Measurements from ENCODE around the gene OSBPL10.

OSBPL10 gene

DNA sequence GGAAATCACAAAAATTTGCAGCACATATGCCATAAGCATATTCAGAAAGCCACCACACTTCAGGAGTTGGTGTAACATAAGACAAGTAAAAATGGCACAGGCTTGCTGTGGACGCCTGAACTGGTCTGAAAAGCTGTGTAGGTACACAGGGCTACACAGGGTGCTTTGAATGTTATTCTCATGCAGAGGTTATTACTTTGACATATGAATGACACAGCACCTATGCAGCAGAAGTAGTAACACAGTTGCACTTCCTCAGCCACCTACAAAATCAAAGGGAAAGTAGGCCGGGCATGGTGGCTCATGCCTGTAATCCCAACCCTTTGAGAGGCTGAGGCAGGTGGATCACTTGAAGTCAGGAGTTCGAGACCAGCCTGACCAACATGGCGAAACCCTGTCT lies 54.5 kb downstream of the OSBPL10 start:
- peaks cover 6% of the 10 kb centered on the region for H3K4me1 Mint-ChIP-seq
- no peaks in the 10 kb centered on the region for H3K9me3 Mint-ChIP-seq
- H3K36me3 Mint-ChIP-seq = no peaks in the 10 kb centered on the region
- H3K4me3 Mint-ChIP-seq = no peak overlapping the region
- no peaks in the 10 kb centered on the region for H3K27me3 Mint-ChIP-seq
- H3K27ac Mint-ChIP-seq = no peak overlapping the region

- Mint-ChIP-seq H3K4me1 (peaks cover 6% of the 10 kb centered on the region), H3K36me3 (peaks cover 1% of the 10 kb centered on the region), H3K27ac (no peak overlapping the region), H3K27me3 (no peaks in the 10 kb centered on the region), H3K4me3 (no peak overlapping the region), H3K9me3 (peaks cover 1% of the 10 kb centered on the region)
Observed at GRCh38 chr3:31925271-31925630, 55.8 kb downstream of the OSBPL10 start.

DNA sequence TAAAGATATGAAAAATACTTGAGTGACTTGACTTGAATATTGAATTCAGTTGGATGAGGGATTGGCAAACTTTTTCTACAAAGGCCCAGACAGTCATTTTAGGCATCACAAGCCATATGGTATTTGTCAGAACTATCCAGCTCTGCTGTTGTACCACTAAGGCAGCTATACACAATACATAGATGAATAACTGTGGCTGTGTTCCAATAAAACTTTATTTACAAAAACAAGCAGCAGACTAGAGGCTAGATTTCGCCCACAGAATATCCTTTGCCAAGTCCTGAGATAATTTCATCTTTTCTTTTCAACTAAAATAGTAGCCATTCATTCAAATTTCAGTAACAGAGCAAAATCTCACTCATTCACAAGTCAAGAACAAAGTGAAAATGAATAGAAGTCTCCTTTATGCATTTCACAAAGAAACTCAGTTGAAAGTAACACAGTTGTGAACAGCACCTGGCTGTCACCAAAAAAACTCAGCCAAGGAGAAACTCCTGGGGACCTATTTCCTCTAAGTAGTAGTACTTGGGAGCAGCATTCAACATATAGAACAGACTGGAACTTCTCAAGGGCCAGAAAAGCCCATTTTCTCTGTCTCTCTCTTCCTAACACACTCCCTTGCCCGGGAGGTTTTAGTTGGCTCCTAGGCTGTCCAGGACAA lies 56.3 kb downstream of the OSBPL10 start:
- no peaks in the 10 kb centered on the region for H3K27me3 Mint-ChIP-seq
- peaks cover 6% of the 10 kb centered on the region for H3K4me1 Mint-ChIP-seq
- H3K9me3 Mint-ChIP-seq = peaks cover 7% of the 10 kb centered on the region
- H3K27ac Mint-ChIP-seq = no peak overlapping the region
- H3K4me3 Mint-ChIP-seq = no peak overlapping the region
- H3K36me3 Mint-ChIP-seq = peaks cover 7% of the 10 kb centered on the region

DNA sequence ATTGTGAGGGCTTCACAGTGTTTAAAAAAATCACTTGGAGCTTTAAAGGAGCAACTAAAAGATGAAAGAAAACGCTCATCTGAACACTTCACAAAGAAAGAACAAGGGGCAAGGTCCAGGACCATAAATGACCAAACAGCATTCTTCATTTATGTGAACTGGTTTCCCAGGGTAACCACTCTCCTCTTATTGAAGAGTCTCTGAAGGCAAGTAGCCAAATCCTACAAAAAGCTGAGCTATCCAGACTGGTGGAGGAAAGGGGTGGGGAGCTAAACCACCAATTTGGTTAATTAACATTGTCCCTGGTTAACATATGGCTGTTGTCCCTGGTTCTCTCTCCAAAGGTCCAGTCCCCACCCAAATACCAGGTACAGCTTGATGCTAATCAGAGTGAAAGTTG lies 58.1 kb downstream of the OSBPL10 start:
- no peak overlapping the region for H3K27ac Mint-ChIP-seq
- H3K4me3 Mint-ChIP-seq = no peak overlapping the region

DNA sequence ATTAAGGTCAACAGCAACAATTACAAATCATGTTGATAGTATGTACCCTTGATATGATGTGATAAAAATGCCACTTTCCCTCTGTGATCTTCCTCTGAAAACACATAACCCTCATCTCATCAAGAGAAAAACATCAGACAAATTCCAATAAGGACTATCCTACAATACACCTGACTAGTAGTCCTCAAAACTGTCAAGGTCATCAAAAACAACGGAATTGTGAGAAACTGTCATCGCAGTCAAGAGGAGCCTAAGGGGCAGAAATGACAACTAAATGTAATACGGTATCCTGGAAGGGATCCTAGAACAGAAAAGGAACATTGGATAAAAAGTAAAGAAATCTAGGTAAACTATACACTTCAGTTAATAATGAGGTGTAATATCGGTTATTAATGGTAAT lies 59.2 kb downstream of the OSBPL10 start:
- Mint-ChIP-seq H3K27ac (no peak overlapping the region), H3K36me3 (peaks cover 7% of the 10 kb centered on the region), H3K9me3 (peaks cover 8% of the 10 kb centered on the region), H3K4me3 (no peak overlapping the region), H3K27me3 (no peaks in the 10 kb centered on the region), H3K4me1 (peaks cover 22% of the 10 kb centered on the region)

More for the DNA sequence above, 58.1 kb downstream of the OSBPL10 start:
- Mint-ChIP-seq H3K4me1 (peaks cover 17% of the 10 kb centered on the region), H3K27me3 (no peaks in the 10 kb centered on the region), H3K9me3 (peaks cover 8% of the 10 kb centered on the region), H3K36me3 (peaks cover 7% of the 10 kb centered on the region)

DNA sequence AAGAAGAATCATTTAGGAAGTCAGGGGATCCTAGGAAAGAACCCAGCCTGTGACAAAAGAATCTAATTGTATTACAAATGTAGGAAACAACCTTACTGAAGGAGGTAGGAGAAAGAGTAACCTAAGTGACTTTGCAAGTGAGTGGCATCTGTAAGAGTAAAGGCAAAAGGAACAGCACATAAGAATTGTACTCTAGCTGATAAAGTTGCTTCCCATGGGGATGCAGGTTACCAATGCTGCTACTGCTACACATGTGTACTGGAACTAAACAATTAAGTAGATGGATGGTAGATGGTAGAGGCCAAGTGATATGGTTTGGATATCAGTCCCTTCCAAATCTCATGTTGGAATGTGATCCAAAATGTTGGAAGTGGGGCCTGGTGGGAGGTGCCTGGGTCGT lies 60.8 kb downstream of the OSBPL10 start:
- peaks cover 8% of the 10 kb centered on the region for H3K9me3 Mint-ChIP-seq
- H3K27me3 Mint-ChIP-seq = no peaks in the 10 kb centered on the region
- peaks cover 7% of the 10 kb centered on the region for H3K36me3 Mint-ChIP-seq
- H3K27ac Mint-ChIP-seq = no peak overlapping the region
- no peak overlapping the region for H3K4me3 Mint-ChIP-seq
- H3K4me1 Mint-ChIP-seq = peaks cover 30% of the 10 kb centered on the region

DNA sequence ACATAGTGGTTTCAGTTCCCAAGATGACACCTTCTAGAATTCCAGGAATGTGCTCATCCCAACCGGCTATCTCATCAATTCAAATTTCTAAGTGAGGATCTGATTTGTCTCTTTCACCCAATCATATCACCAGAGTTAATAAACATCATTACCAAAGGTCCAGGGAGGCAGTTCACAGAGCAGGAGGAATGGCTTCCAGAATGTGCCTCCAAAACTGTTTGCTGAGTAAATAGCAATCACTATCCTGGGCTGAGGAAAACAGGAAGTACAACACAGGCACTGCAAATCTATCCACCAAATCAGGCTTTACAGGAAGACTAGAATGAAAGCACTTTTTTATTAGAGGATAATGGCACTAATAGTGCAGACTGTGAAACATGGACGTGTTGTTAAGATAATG lies 61.5 kb downstream of the OSBPL10 start:
- Mint-ChIP-seq H3K4me3 (no peak overlapping the region), H3K27ac (no peak overlapping the region), H3K9me3 (peaks cover 8% of the 10 kb centered on the region), H3K36me3 (peaks cover 7% of the 10 kb centered on the region), H3K4me1 (peaks cover 30% of the 10 kb centered on the region), H3K27me3 (no peaks in the 10 kb centered on the region)

- Mint-ChIP-seq H3K27me3 (no peaks in the 10 kb centered on the region), H3K9me3 (peaks cover 8% of the 10 kb centered on the region), H3K27ac (peak overlapping the region; percentile 88), H3K4me3 (peak overlapping the region; percentile 72), H3K36me3 (peaks cover 7% of the 10 kb centered on the region), H3K4me1 (peaks cover 30% of the 10 kb centered on the region)
Observed at GRCh38 chr3:31918179-31919150, 62.6 kb downstream of the OSBPL10 start.

DNA sequence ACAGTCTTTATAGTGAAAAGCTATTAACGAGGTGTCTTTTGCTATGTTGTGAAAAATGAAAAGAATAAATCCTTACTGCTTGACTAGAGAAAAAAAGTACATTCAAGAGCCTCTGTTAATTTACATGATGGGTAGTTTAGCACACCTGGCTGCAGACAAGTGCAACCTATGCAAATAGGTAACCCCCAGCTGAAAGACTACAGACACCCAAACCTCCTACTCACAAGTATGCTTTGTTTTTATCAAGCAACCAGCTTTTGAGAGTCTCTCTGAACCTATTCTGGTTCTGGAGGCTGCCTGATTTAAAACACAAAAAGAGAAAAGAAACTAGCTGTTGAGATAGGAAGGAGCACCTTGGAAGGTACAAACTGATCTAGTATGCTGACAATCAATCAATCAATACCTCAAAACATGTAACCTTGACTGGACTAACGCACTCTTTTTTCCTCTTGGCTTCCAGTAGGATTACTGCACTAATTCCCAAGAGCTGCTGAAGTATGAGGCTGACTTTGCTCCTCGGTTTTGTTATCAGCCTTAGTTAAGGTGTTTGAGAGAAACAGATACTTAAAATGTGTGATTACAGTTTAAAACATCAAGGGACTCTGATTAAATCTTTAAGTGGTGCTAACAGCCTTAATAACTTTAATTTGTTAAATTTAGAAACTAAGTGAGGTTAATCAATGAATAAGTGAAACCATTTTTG lies 63.6 kb downstream of the OSBPL10 start:
- H3K27me3 Mint-ChIP-seq = no peaks in the 10 kb centered on the region
- H3K27ac Mint-ChIP-seq = peak overlapping the region; percentile 90
- peaks cover 8% of the 10 kb centered on the region for H3K9me3 Mint-ChIP-seq
- peaks cover 30% of the 10 kb centered on the region for H3K4me1 Mint-ChIP-seq
- H3K36me3 Mint-ChIP-seq = peaks cover 7% of the 10 kb centered on the region
- peak overlapping the region; percentile 51 for H3K4me3 Mint-ChIP-seq

GRCh38 chr3:31911643-31912042 lies 69.4 kb downstream of the OSBPL10 start:
- Mint-ChIP-seq H3K4me1 (peaks cover 6% of the 10 kb centered on the region), H3K36me3 (no peaks in the 10 kb centered on the region), H3K27ac (no peak overlapping the region), H3K9me3 (no peaks in the 10 kb centered on the region), H3K4me3 (no peak overlapping the region), H3K27me3 (no peaks in the 10 kb centered on the region)

DNA sequence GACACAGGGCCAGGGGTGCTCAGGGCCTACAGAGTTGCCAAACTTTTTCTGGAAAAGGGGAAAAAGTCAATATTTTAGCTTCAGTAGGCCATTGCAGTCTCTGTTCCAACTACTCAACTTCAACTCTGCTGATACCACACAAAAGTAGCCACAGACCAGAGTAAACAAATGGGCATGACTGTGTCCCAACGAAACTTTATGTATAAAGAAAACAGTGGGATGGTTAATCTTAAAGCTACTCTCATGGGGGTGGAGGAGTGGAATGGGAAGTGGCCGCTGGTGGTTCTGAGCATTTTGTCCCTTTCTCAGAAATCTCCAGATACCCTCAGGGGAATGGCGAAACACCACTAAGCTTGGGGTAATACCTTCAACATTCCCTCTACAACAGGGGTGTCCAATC lies 69.9 kb downstream of the OSBPL10 start:
- Mint-ChIP-seq H3K27me3 (no peaks in the 10 kb centered on the region), H3K4me3 (no peak overlapping the region), H3K27ac (no peak overlapping the region), H3K4me1 (peaks cover 3% of the 10 kb centered on the region), H3K9me3 (no peaks in the 10 kb centered on the region), H3K36me3 (no peaks in the 10 kb centered on the region)

DNA sequence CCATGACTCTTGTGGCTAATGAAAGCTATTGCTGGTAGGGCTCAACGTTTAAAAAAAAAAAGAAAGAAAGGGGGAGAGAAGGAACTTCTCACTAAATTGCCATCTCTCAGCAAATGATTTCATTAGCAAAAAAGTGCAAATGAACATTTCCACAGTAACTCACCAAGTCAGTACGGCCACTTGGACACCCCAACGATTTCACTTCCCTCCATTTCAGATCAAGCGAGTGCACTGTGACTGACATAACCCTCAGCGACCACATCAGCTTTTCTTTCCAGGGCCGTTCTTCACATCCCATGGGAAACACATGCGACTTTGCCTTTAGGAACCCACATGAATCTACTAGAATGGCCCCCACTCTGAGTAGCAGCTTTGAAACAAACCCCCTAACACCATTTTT lies 71.6 kb downstream of the OSBPL10 start:
- no peaks in the 10 kb centered on the region for H3K27me3 Mint-ChIP-seq
- H3K9me3 Mint-ChIP-seq = no peaks in the 10 kb centered on the region
- no peak overlapping the region for H3K27ac Mint-ChIP-seq
- H3K4me3 Mint-ChIP-seq = no peak overlapping the region
- H3K4me1 Mint-ChIP-seq = peaks cover 14% of the 10 kb centered on the region
- H3K36me3 Mint-ChIP-seq = no peaks in the 10 kb centered on the region

GRCh38 chr3:31908391-31909097 lies 72.5 kb downstream of the OSBPL10 start:
- Mint-ChIP-seq H3K9me3 (no peaks in the 10 kb centered on the region), H3K4me1 (peaks cover 23% of the 10 kb centered on the region), H3K4me3 (no peak overlapping the region), H3K27me3 (no peaks in the 10 kb centered on the region), H3K27ac (no peak overlapping the region), H3K36me3 (no peaks in the 10 kb centered on the region)

GRCh38 chr3:31906182-31906581 lies 74.9 kb downstream of the OSBPL10 start:
- Mint-ChIP-seq H3K4me3 (no peak overlapping the region), H3K9me3 (no peaks in the 10 kb centered on the region), H3K27me3 (no peaks in the 10 kb centered on the region), H3K27ac (no peak overlapping the region), H3K36me3 (no peaks in the 10 kb centered on the region), H3K4me1 (peaks cover 27% of the 10 kb centered on the region)

DNA sequence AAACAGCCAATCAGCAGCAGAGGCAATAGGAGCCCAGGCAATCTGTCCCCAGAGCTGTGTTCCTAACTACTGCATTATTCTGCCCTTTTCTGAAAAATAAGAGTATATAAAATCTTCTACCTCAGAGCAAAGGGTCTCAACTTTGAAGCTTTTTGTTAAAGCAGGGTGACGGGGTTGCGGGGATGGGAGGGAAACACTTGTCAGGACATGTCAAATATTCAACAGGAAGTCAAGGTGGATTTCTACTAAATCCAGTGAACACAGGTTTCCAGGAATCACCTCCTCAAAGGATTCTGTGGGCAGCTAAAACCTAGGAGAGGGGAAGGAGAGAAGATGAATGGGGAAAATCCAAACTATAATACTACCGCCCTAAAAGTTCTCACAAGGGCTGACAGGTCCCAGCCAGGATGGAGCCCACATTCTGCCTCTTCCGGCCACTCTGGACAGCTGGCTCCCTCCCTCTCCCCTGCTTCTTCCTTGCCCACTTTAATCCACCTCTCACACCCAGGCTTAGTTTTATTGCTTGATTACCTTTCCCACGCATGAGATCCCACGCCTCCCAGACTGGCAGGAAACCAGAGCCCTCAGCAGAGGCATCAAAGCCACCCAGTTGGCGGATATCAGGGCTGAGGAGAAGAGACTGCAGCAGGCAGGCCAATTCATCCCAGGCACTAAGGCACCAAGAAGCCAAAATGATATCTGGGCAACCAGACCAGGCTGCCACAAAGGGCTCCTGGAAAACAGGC lies 77.2 kb downstream of the OSBPL10 start:
- Mint-ChIP-seq H3K27ac (peak overlapping the region; percentile 38), H3K9me3 (no peaks in the 10 kb centered on the region), H3K4me1 (peaks cover 34% of the 10 kb centered on the region)

More for the DNA sequence above, 77.2 kb downstream of the OSBPL10 start:
- Mint-ChIP-seq H3K4me3 (no peak overlapping the region), H3K36me3 (no peaks in the 10 kb centered on the region), H3K27me3 (no peaks in the 10 kb centered on the region)
